ENCODE results near the gene SPART.

The SPART gene

DNA sequence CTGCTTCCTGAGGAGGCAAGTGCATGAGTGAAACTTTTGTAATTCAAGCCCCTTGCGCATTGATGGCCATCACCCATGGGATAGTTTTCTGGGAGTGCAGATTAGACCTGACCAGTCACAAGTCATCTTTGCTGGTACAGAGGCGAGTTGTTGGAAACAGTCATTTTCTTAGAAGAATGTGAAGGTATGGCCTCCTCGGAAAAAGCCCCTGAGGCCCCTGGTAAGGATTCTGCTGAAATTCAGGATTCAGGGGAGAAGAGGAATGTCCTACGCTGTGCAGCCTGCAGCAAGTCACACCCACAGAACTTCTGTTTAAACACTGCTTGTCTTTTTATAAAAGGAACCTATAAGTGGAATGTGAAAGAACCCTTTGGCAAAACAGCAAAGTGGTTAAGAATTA is 11.0 kb upstream of the SPART start:
- H3K27me3 ChIP-seq (ENCODE audit: insufficient read depth, low read depth, severe bottlenecking) = no peaks in the 10 kb centered on the region
- no peak overlapping the region for H3K27ac ChIP-seq
- H3K36me3 ChIP-seq = no peaks in the 10 kb centered on the region
- no peak overlapping the region for H3K4me3 ChIP-seq (ENCODE audit: low read depth, low read length)
- DNase-seq = no peak
- no peak for TF ChIP-seq CTCF (IDR thresholded peaks at IDR 0.05; ENCODE audit: low read depth, low read length)
- no peaks in the 10 kb centered on the region for H3K9me3 ChIP-seq (ENCODE audit: severe bottlenecking)

DNA sequence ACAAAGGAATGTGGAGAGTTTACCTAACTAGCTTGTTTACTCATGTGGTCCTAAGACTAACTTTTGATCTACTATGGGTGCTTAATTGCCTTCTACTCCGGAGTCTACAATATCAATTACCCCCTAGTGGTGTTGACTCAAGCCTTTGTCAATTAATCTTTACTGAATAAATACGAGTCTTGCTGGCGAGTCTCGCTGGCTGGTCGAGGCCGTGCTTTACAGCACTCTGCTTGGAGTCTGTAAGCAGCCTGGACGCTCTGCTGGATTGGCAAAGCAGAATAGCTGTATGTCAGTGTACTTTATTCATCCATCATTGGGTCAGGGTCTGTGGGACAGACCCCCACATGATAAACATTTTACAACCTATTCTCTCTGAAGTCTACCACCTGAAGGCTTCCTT is 9.9 kb upstream of the SPART start:
- Histone ChIP-seq H3K27ac (no peak overlapping the region), H3K4me3 (ENCODE audit: low read depth, low read length) (no peak overlapping the region), H3K36me3 (no peaks in the 10 kb centered on the region), H3K9me3 (ENCODE audit: severe bottlenecking) (no peaks in the 10 kb centered on the region), H3K27me3 (ENCODE audit: insufficient read depth, low read depth, severe bottlenecking) (no peaks in the 10 kb centered on the region)
- DNase-seq = no peak
- no peak for TF ChIP-seq CTCF (IDR thresholded peaks at IDR 0.05; ENCODE audit: low read depth, low read length)

- no peaks in the 10 kb centered on the region for H3K9me3 ChIP-seq (ENCODE audit: severe bottlenecking)
- H3K36me3 ChIP-seq = no peaks in the 10 kb centered on the region
- no peaks in the 10 kb centered on the region for H3K27me3 ChIP-seq (ENCODE audit: insufficient read depth, low read depth, severe bottlenecking)
- no peak overlapping the region for H3K27ac ChIP-seq
- DNase-seq = no peak
- TF ChIP-seq CTCF (IDR thresholded peaks at IDR 0.05; ENCODE audit: low read depth, low read length) = no peak
- H3K4me3 ChIP-seq (ENCODE audit: low read depth, low read length) = no peak overlapping the region
Observed at GRCh38 chr13:36355632-36356031, 9.4 kb upstream of the SPART start.

- Histone ChIP-seq H3K27ac (no peak overlapping the region), H3K4me3 (ENCODE audit: low read depth, low read length) (no peak overlapping the region), H3K36me3 (no peaks in the 10 kb centered on the region), H3K27me3 (ENCODE audit: insufficient read depth, low read depth, severe bottlenecking) (no peaks in the 10 kb centered on the region), H3K9me3 (ENCODE audit: severe bottlenecking) (no peaks in the 10 kb centered on the region)
- no peak for DNase-seq
- TF ChIP-seq CTCF (IDR thresholded peaks at IDR 0.05; ENCODE audit: low read depth, low read length) = no peak
Observed at GRCh38 chr13:36354842-36355623, 8.8 kb upstream of the SPART start.

DNA sequence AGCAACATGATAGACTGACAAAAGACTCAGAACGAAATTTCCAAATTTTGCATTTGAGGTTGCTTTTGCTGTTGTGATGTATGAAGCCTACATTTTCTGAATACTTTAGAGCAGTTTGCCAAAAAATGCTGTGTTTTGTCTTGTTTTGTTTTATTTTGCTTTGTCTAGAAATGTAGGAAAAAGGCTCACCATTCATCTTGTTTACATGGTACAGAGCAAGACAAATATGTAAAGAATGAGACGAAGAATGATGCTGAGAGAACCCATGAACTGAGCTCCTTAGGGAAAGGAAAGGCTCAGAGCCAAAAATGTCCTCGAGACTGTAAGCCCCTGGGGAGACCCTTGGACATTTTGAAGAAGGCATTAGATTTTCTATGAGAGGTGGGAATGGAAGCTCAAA is 6.8 kb upstream of the SPART start:
- TF ChIP-seq CTCF (IDR thresholded peaks at IDR 0.05; ENCODE audit: low read depth, low read length) = no peak
- no peak overlapping the region for H3K4me3 ChIP-seq (ENCODE audit: low read depth, low read length)
- no peaks in the 10 kb centered on the region for H3K9me3 ChIP-seq (ENCODE audit: severe bottlenecking)
- no peaks in the 10 kb centered on the region for H3K27me3 ChIP-seq (ENCODE audit: insufficient read depth, low read depth, severe bottlenecking)
- no peak for DNase-seq
- H3K36me3 ChIP-seq = no peaks in the 10 kb centered on the region
- H3K27ac ChIP-seq = no peak overlapping the region

GRCh38 chr13:36352350-36352749 is 6.2 kb upstream of the SPART start:
- DNase-seq = no peak
- Histone ChIP-seq H3K27me3 (ENCODE audit: insufficient read depth, low read depth, severe bottlenecking) (no peaks in the 10 kb centered on the region), H3K9me3 (ENCODE audit: severe bottlenecking) (no peaks in the 10 kb centered on the region), H3K27ac (no peak overlapping the region), H3K4me3 (ENCODE audit: low read depth, low read length) (no peak overlapping the region), H3K36me3 (no peaks in the 10 kb centered on the region)
- TF ChIP-seq CTCF (IDR thresholded peaks at IDR 0.05; ENCODE audit: low read depth, low read length) = no peak
